MM.1S (cell line): ENCODE data around the gene FAM83G.

Source experiments
- DNase-seq: peaks from one replicate; pipeline ENCODE4 v3.0.0-alpha.2; 2015
- H2AFZ ChIP-seq: fragments of 300-600 bp; sonication (generic); 2 replicates; pipeline ENCODE4 v1.6.0; 2016; ENCODE audit warnings: antibody characterized with exemption, low read length
- H3F3A ChIP-seq: fragments of 300-600 bp; sonication (generic); 2 replicates; pipeline ENCODE4 v1.6.1; 2016; ENCODE audit warnings: mild to moderate bottlenecking, antibody characterized with exemption, low read length, moderate library complexity, mixed read lengths; ENCODE audit not compliant: insufficient read depth
- H3K27ac ChIP-seq: fragments of 300-600 bp; sonication (generic); 2 replicates; pipeline ENCODE4 v1.5.1; 2016; ENCODE audit warnings: mild to moderate bottlenecking, low read length
- H3K27me3 ChIP-seq: fragments of 300-600 bp; sonication (generic); replicated peaks from 2 replicates; pipeline ENCODE4 v1.6.0; 2016; ENCODE audit warnings: low read length; ENCODE audit not compliant: insufficient read depth
- H3K36me3 ChIP-seq: fragments of 300-600 bp; sonication (generic); replicated peaks from 2 replicates; pipeline ENCODE4 v1.6.1; 2016; ENCODE audit warnings: mild to moderate bottlenecking, low read length, mixed read lengths; ENCODE audit not compliant: insufficient read depth
- H3K4me1 ChIP-seq: fragments of 300-600 bp; sonication (generic); 2 replicates; pipeline ENCODE4 v1.6.1; 2016; ENCODE audit warnings: low read length, mixed read lengths
- H3K4me2 ChIP-seq: fragments of 300-600 bp; sonication (generic); 2 replicates; pipeline ENCODE4 v1.6.0; 2016; ENCODE audit warnings: low read depth, low read length
- H3K4me3 ChIP-seq: fragments of 300-600 bp; sonication (generic); 2 replicates; pipeline ENCODE4 v1.5.1; 2016; ENCODE audit warnings: low read length, mixed read lengths
- H3K79me2 ChIP-seq: fragments of 300-600 bp; sonication (generic); 2 replicates; pipeline ENCODE4 v1.6.1; 2016; ENCODE audit warnings: mixed run types, low read length, mixed read lengths
- H3K9ac ChIP-seq: fragments of 300-600 bp; sonication (generic); 2 replicates; pipeline ENCODE4 v1.6.1; 2016; ENCODE audit warnings: low read length, mixed read lengths
- H3K9me2 ChIP-seq: fragments of 300-600 bp; sonication (generic); replicated peaks from 2 replicates; pipeline ENCODE4 v1.6.1; 2016; ENCODE audit warnings: mild to moderate bottlenecking, low read length, mixed read lengths; ENCODE audit not compliant: insufficient read depth
- H3K9me3 ChIP-seq: fragments of 300-600 bp; sonication (generic); replicated peaks from 2 replicates; pipeline ENCODE4 v1.6.1; 2016; ENCODE audit warnings: mild to moderate bottlenecking, low read length, mixed read lengths; ENCODE audit not compliant: insufficient read depth
- H4K20me1 ChIP-seq: fragments of 300-600 bp; sonication (generic); 2 replicates; pipeline ENCODE4 v1.6.1; 2016; ENCODE audit warnings: mild to moderate bottlenecking, low read length, moderate library complexity, mixed read lengths; ENCODE audit not compliant: insufficient read depth
- EZH2 ChIP-seq: fragments of 300-600 bp; sonication (generic); optimal IDR thresholded peaks from 2 replicates; pipeline ENCODE3; 2017; ENCODE audit warnings: low read depth, mild to moderate bottlenecking, antibody characterized with exemption, low read length, mixed read lengths
- EZH2phosphoT487 ChIP-seq: fragments of 300-600 bp; sonication (generic); IDR thresholded peaks from 2 replicates; pipeline ENCODE4 v1.6.1; 2018; ENCODE audit warnings: antibody characterized with exemption, low read length
- TF ChIP-seq, protein P1 (sequence below): fragments of 300-600 bp; sonication (generic); IDR thresholded peaks from 2 replicates; pipeline ENCODE4 v1.5.1; 2016; ENCODE audit warnings: antibody characterized with exemption, low read length, mixed read lengths

Gene FAM83G

DNA sequence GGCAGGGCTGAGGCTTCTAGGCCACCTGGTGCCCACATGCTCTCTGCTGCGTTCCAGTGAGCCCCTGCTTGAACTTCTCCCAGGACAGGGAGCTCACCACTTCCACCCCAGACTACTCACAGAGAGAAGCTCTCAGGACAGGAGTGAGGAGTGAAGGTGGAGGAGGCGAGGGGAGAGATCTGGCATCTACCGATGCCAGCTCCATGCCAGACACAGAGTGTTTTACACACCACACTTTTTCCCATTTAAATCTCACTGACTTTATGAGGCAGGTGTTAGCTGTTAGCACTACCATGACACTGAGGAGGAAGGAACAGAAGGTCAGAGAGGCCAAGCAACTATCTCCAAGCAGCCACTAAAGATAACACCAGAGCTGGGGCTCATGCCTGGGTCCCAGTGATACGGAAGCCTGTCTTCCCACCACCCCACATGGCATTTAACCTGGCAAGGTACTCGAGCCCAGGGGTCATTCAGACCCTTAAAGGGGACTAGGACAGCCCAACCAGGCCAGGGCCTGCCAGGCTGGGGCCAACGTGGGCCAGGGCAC is 6.8 kb downstream of the FAM83G start:
- Histone ChIP-seq H3K9me2 (no peaks in the 10 kb centered on the region), H4K20me1 (no peaks in the 10 kb centered on the region; the same call in 1 of the 2 replicates), H3K4me3 (no peak overlapping the region), H3K4me2 (no peak overlapping the region), H3K36me3 (no peaks in the 10 kb centered on the region), H3F3A (peaks cover 8% of the 10 kb centered on the region; the same call in 1 of the 2 replicates), H3K9me3 (no peaks in the 10 kb centered on the region), H3K4me1 (peaks cover 16% of the 10 kb centered on the region), H2AFZ (no peak overlapping the region), H3K79me2 (peaks cover 45% of the 10 kb centered on the region), H3K27ac (no peak overlapping the region), H3K9ac (no peak overlapping the region), H3K27me3 (no peaks in the 10 kb centered on the region)
- DNase-seq, result no peak
- TF ChIP-seq, protein P1, sequence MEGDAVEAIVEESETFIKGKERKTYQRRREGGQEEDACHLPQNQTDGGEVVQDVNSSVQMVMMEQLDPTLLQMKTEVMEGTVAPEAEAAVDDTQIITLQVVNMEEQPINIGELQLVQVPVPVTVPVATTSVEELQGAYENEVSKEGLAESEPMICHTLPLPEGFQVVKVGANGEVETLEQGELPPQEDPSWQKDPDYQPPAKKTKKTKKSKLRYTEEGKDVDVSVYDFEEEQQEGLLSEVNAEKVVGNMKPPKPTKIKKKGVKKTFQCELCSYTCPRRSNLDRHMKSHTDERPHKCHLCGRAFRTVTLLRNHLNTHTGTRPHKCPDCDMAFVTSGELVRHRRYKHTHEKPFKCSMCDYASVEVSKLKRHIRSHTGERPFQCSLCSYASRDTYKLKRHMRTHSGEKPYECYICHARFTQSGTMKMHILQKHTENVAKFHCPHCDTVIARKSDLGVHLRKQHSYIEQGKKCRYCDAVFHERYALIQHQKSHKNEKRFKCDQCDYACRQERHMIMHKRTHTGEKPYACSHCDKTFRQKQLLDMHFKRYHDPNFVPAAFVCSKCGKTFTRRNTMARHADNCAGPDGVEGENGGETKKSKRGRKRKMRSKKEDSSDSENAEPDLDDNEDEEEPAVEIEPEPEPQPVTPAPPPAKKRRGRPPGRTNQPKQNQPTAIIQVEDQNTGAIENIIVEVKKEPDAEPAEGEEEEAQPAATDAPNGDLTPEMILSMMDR, result no peak
- TF ChIP-seq EZH2 (no peak), EZH2phosphoT487 (no peak)

DNA sequence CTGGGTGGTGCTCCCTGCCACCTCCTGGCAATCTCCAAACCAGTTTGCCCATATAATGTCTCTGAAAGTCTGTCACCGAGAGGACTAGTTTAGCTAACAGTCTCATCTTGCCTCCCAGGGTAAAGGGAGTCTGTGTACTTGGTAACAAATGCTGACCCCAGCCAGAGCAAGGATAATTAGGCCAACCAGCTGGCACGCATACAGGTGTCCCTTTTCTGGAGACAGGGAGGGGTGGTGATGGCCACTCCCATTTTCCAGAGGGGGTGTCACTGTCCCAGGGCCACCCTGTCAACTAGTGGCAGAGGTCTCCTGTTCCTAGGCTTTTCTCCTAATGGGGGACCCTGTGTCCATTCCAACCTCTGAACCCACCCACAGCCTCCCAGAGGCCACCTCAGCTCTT is 8.1 kb downstream of the FAM83G start:
- H3K27ac ChIP-seq, result no peak overlapping the region
- TF ChIP-seq EZH2phosphoT487 (no peak), EZH2 (no peak)
- TF ChIP-seq, protein P1, result no peak
- H3K9ac ChIP-seq, result no peak overlapping the region
- H3K27me3 ChIP-seq, result no peaks in the 10 kb centered on the region
- no peaks in the 10 kb centered on the region for H3K36me3 ChIP-seq
- H3K4me1 ChIP-seq, result peaks cover 24% of the 10 kb centered on the region
- no peaks in the 10 kb centered on the region for H3K9me3 ChIP-seq
- H3K4me3 ChIP-seq, result no peak overlapping the region
- H3K4me2 ChIP-seq, result no peak overlapping the region
- H3K79me2 ChIP-seq, result peaks cover 46% of the 10 kb centered on the region
- no peaks in the 10 kb centered on the region for H4K20me1 ChIP-seq
- H3K9me2 ChIP-seq, result no peaks in the 10 kb centered on the region
- no peak overlapping the region for H2AFZ ChIP-seq
- peaks cover 8% of the 10 kb centered on the region; the same call in 1 of the 2 replicates for H3F3A ChIP-seq
- no peak for DNase-seq

GRCh38 chr17:18995220-18995619 is 9.3 kb downstream of the FAM83G start:
- peaks cover 8% of the 10 kb centered on the region; the same call in 1 of the 2 replicates for H3F3A ChIP-seq
- no peak overlapping the region for H2AFZ ChIP-seq
- no peaks in the 10 kb centered on the region for H4K20me1 ChIP-seq
- H3K27ac ChIP-seq, result no peak overlapping the region
- H3K4me1 ChIP-seq, result peaks cover 24% of the 10 kb centered on the region
- no peaks in the 10 kb centered on the region for H3K9me3 ChIP-seq
- no peaks in the 10 kb centered on the region for H3K9me2 ChIP-seq
- H3K27me3 ChIP-seq, result no peaks in the 10 kb centered on the region
- no peak for DNase-seq
- H3K4me2 ChIP-seq, result no peak overlapping the region
- TF ChIP-seq EZH2 (no peak), EZH2phosphoT487 (no peak)
- TF ChIP-seq, protein P1, result no peak
- peaks cover 54% of the 10 kb centered on the region for H3K79me2 ChIP-seq
- H3K9ac ChIP-seq, result no peak overlapping the region
- no peak overlapping the region for H3K4me3 ChIP-seq
- no peaks in the 10 kb centered on the region for H3K36me3 ChIP-seq
